SH-SY5Y (cell line): ENCODE results near the gene OMP.

ENCODE experiments used
- GATA2 ChIP-seq: IDR thresholded peaks from 2 replicates; pipeline ENCODE4 v1.6.1; 2011; ENCODE audit warnings: mild to moderate bottlenecking, low read depth, low read length
- GATA3 ChIP-seq: IDR thresholded peaks from 2 replicates; pipeline ENCODE4 v1.6.1; 2011; ENCODE audit warnings: low read depth, mild to moderate bottlenecking, low read length, moderate library complexity

DNA sequence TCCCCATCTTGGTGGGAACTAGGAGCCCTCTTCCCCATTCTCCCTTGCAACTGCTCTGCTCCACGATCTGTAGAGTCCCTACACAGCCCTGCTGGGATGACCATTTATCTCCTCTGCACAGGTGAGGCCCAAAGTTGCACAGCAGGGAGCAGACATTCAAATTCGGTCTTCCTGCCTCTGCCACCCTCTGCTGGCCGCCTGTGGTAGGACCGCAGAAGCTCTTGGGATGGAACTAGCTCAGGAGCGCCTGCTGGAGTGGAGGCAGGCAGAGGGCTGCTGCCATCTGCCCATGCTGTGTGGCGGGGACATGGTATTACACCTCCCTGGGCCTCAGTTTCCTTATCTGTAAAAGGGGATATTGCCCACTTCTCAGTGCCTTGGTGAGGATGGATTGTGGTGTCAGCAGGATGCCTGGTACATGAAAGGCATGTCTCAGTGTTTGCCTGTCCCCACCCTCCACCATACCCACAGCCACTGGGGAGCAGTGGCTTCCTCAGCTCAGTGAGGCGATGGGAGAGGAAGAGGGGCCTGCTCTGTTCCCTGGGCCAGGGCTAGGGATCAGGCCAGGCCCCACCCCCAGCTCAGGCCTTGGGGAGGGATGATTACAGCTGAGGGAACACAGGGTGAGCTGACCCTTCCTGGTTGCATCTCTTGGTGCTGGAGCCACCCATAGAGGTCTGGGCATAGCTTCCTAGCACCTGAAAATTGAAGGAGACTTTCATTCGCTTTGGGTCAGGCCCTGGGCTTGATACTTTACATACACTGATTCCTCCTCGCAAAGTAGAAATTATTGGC, 11.3 kb upstream of the OMP start:
- TF ChIP-seq GATA3 (no peak), GATA2 (no peak)
